Fibroblast of peridontal ligament (primary cell): Measurements from ENCODE around the gene ATP7A.
"Not testable (repeated sequence)": the region's sequence is repeated elsewhere in the genome, so short reads cannot be mapped to it uniquely, and the experiment has no call there.

Experiments used
- DNase-seq: peaks from one replicate; pipeline ENCODE4 v3.0.0-alpha.2; 2010; ENCODE audit errors: extremely low read depth

The ATP7A gene

DNA sequence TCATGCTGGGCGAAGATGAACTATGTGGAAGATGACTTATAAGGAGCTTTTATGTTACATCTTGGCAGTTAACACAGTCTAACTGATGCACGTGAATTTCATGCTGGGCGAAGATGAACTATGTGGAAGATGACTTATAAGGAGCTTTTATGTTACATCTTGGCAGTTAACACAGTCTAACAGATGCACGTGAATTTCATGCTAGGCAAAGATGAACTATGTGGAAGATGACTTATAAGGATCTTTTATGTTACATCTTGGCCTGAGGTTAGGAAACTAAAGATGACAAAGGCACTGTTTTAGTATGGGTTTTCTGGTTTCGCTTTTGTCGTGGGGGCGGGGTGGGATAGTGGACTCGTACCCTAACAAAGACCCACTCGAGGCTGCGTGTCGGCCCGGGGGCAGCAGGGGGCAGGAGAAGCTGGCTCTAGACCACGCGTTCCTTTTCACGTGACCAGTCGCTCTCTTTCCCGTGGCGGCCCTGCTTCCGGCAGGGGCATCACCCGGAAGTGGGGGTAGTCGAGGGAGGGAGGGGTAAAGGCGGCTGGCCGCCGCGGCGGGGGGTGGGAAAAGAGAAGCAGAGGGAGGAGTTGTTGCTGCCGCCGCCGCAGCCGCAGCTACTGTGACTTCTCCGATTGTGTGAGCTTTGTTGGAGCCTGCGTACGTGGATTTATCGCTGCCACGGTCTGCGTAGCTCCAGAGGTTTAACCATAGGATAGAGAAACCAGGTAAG, at the start of gene ATP7A:
Gene ATP7A (plus strand): TSS at position 586 of the 733 bp plus-strand sequence. CDS start 60,949 bp downstream, outside the sequence.
- DNase-seq, result peak; percentile 84

DNA sequence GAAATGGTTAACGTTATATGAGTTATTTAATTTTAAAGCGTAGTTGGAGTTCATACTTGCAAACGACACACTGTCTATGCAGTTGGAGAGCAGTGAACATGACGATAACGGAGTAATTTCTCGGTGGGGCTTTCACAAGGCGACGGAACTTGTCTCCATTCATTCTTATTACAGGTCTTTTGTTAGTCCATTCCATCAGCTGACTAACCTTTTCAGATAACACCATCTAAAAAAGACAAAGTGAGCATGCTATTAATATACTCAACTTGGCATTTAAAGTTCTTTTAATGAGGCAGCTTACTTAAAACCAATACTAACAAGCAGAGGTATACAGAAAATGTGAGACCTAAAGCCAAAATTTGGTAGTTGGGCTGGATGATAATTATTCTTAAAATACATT, 35.1 kb upstream of the ATP7A start:
- DNase-seq, result no peak

DNA sequence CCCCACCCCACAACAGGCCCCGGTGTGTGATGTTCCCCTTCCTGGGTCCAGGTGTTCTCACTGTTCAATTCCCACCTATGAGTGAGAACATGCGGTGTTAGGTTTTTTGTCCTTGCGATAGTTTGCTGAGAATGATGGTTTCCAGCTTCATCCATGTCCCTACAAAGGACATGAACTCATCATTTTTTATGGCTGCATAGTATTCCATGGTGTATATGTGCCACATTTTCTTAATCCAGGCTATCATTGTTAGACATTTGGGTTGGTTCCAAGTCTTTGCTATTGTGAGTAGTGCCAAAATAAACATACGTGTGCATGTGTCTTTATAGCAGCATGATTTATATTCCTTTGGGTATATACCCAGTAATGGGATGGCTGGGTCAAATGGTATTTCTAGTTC, 29.1 kb upstream of the ATP7A start:
- DNase-seq, result not testable (repeated sequence)

DNA sequence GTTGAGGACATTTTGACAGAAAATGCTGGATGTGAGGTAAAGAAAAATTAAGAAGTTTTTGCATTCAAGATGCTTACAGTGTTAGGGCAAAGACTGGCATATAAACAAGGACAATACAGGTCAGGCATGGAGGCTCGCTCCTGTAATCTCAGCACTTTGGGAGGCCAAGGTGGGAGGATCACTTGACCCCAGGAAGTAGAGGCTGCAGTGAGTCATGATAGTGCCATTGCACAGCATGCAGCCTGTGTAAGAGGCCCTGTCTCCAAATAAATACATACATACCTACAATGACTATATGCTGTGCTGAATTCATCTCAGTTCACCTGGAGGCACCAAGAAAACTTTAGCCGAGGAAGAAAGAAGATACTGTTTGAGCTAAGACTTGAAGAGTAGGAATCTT, 17.6 kb upstream of the ATP7A start:
- no peak for DNase-seq

DNA sequence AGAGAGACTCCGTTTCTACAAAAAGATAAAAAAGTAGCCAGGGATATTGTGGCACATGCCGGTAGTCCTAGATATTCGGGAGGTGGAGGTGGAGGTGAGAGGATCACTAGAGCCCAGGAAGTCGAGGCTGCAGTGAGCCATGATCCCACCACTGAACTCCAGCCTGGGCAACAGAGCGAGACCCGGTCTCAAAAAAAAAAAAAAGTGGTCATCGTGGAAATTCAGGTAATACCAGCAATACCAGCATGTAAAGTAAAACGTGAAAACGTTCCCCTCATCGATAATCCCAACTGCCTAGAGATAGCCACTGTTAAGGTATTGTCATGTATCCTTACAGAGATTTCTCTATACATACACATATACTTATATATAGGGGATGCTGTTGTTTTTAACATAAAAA, 16.8 kb upstream of the ATP7A start:
- no peak for DNase-seq

DNA sequence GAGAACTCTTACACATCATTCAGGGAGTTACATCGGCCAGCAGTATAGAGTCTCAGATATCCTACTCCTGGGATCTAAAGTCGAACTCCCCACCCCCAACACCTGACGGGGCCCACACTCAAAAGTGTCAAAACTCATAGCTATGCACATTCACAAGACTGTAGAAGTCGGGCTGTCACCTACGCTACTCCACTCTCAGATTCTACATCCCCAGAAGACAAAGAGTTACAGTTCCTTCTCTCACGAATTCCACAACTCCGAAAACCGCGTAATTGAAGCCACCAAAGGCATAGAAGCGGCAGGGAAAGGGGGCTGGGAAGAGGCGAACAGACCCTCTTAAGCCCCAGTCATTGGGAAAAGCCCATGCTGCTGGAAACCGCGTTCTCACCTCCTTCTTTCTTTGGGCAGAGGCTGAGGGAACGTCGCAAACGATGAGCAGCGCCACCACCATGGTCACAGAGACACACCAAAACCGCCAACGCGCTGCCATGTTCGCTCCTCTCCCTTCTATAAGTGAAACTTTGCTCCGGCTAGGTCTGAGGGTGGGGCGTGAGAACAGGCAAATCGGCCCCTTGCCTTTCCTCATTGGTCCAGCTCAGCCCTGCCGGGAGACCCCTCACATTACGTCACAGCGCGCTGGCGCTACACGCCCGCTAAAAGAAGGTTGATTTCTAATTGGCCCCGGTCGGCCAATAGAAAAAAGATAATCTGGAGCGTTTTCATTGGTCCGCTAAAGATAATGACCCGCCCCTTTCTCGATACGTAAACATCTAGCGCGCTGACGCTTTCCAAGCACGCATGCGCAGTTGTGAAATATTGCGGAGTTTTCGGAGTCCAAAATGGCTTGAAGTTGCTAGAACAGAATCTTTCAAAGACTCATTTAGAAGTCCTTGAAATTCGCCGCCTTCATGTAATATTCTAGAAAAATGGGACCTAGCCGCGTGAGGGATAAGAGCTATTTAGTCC, 15.3 kb upstream of the ATP7A start, which contains the start of gene MAGT1:
Gene MAGT1 (minus strand): TSS at position 515 of the 966 bp plus-strand sequence. CDS start 25 bp downstream, at position 490.
- peak; percentile 98 for DNase-seq

DNA sequence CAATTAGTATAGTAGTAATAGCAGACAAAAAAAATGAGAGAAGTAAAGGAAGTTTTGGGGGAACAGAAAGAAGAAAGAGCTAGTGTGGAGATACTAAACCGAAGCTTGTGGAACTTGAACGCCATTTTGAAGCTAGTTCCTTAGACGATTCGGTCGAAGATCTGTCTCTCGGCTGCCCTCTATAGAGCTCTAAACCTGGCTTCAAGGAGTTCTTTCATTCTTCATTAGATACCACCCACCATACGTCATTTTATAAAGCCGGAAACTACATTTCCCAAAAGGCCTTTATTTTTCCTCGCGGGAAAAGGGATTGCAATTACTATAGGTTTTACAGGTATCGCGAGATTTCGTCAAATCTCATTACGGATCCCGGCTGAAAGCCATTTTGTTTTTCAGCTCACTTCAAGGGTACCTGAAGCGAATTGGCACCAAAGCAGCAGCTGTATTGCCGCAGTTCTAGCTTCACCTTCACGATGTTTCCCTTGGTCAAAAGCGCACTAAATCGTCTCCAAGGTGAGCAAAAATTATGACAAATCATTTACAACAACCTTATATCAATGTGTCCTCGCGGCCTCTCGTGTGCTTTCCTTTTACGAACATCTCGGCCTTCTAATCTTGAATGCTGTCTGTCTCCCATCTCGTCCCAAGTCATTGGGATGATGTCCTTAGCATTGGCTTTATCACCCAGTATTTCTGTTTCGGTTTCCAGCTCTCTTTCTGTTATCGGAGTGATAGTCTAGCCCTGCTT, 11.2 kb upstream of the ATP7A start, which contains the start of gene COX7B:
Gene COX7B (plus strand): TSS at position 388 of the 748 bp plus-strand sequence. CDS start 86 bp downstream, at position 474.
- peak; percentile 98 for DNase-seq

DNA sequence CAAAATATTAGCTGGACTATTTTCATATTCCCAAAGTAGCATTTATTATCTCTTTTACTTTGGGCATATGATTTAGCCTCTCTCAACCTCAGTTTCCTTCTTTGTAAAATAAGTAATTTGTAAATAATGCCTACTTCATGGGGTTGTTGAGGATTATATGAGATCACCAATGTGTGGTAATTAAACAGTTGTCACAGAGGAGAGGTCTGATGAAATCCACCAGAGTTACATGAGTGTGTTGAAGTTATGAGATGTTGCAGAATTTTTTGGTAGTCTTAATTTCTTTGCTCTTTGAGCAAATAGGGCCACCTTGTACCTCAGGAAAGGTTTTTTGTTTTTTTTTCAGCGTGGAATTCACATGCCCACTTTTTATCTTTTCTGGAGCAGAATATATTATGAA, 9.8 kb upstream of the ATP7A start:
- no peak for DNase-seq

DNA sequence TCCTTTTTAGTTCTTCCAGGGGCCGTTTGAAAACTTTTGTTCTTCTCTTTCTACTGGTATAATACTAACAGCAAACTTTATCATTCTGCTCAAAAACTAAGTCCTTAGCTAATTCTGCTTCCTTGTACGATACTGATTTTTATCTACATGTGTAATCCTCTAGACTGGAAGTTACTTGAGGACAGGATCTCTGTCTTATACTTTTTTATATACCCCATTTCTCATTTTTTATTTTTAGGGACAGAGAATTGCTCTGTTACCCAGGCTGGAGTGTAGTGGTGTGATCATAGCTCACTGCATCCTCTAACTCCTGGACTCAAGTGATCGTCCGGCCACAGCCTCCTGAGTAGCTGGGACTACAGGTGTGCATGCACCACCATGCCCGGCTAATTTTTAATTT, 9.0 kb upstream of the ATP7A start:
- no peak for DNase-seq

DNA sequence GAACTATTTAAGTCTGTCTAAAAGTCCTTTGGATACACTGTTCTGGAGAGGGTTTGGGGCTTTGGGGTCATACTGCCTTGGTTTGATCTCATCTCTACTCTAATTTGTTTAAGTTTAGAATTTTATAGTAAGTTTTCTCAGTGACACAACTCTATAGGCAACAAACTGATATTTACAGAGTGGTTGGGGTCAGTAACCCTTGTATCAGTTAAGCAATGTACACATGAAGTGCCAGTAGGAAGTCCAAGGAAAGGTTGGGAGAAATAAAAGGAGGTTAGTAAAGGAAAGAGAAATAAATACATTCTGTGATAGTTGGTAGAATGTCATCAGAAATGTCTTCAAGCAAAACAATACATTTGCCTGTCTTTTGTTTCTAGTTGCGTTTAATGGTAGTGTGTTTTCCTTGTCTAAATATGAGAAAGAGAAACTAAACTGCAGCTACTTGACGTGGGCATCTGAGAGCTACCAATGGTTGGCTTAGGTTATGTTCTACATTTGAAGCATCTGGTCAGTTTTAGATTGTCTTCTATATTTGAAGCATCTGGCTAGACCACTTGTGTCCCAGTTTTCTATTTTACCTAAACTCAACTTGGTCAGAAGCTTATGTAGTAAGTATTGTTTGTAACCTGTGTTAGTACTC, 6.9 kb downstream of the ATP7A start:
- DNase-seq, result no peak

DNA sequence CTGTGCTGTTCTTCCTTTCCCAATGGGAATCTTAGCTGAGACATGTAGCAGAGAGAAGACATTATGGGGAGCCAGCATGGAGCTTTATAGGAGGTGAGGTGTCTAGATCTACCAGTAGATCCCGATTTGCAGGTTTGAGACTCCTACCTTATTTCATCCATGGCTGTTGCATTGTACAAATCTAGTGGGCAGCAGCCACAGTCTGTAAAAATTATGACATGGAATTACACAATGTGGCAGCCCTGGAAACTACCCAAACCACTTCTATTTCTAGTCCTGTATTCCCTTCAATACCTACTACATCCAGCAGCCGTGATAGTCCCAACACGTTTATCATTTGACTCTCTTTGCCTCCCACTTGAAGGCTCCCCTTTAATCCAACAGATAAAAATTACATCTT, 8.1 kb downstream of the ATP7A start:
- DNase-seq, result peak; percentile 48

DNA sequence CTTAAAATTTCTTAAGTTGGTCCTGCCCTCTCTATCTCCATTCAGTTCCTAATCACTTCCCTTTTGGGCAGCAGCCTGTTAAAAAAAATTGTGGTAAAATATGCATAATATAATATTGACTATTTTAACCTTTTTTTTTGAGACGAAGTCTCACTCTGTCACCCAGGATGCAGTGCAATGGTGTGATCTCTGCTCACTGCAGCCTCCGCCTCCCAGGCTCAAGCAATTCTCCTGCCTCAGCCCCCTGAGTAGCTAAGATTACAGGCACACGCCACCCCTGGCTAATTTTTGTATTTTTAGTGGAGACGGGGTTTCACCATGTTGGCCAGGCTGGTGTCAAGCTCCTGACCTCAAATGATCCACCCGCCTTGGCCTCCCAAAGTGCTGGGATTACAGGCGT, 8.9 kb downstream of the ATP7A start:
- DNase-seq, result not testable (repeated sequence)

DNA sequence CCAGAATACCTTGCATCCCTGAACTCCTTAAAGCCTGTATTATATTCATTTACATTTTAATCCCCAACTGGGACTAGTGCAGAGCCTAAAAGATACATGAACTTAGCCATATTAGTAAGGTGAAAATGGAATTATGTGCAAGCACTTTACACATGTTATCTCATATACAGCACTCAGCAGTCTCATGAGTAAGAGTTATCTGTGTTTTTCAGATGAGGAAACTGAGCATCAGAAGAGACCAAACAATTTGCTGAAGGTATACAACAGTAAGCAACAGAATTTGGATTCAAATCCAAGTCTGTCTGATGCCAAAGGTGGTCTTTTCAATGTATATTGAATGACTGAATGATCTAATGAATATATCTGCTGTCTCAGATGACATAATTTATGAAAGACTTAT, 12.3 kb downstream of the ATP7A start:
- DNase-seq, result no peak

DNA sequence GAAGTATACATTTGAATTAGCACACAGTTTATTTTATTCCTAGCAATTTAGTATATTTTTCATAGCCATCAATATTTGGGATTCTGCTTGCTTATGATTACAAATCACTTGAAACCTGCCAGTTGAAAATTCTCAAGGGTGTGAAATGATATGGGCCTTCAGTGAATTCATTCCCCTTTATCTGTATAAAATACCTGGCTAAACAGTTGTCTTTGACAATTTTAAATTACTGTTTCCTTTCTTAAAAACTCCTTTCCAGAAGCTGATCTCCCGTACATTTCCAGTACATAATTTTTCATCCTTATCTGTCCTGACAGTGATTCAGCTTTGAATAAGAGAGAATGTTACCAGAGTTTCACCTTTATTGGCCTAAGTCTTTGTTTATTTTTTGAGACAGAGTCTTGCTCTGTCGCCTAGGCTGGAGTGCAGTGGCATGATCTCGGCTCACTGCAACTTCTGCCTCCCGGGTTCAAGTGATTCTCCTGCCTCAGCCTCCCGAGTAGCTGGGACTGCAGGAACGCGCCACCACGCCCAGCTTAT, 13.9 kb downstream of the ATP7A start:
- no peak for DNase-seq

DNA sequence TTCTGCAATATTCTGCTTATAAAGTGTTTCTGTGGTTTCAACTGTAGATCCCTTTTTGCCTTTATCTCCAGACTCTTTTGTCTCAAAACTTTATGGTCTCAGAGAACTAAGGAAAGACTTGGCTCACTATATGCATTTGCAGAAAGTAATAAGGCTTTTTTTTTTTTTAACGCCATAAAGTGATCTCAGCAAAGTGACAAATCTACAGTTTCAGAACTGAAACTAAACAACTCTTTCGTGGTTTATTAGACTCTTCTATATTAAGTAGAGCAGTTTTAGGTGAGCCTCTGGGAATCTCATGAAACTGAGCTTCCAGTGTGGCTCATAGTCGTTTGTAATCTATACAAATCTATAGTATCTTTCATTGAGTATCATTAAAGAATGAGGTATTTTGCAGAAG, 15.3 kb downstream of the ATP7A start:
- no peak for DNase-seq

DNA sequence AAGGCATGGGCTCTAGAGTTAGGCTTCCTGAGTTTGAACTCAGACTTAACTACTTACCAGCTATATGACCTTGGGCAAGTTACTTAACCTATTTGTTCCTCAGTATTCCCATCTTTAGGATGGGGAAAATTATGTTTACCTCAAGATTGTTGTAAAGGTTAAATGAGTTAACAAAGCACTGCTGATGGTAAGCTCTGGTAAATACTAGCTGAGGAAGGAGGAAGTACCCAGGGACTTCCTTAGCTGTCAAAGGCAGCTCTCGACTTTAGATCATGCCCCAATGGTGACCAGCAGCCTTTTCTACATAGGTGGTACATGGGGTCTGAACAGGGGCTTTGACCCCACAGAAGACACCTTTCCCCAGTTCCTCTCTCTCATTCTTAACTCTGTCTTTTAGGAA, 20.1 kb downstream of the ATP7A start:
- DNase-seq, result no peak

DNA sequence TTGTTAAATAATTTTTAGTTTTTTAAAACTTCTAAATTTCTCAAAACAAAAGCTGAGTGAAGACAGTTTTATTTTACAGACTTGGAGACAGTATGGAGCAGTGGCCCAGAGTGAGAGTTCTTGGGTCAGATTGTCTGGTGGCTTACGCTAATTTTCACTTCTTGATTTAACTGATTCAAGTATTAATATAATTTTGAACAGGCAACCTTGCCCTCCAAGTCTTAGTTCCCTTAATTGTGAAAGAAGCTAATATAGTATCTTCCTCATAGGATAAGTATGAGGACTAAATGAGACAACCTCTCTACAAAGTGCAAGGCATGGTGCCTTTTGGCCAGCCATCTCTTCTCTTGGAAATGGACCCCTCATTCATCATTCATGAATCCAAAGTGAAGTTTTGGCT, 25.4 kb downstream of the ATP7A start:
- DNase-seq, result no peak

DNA sequence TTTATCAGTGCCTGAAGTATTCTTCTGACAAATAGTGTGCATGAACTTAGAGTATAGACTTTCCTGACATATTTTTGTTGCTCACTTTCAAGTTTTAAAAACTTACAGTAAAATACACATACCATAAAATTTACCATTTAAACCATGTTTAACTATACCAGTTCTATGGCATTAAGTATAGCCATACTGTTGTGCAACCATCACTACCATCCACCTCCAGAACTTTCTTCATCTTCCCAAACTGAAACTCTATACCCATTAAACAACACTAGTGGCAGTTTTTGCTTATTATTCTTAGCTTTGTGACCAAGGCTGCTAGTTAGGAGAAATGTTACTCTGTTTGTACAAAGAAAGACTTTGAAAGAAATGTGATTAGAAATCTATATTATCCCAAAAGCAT, 25.8 kb downstream of the ATP7A start:
- peak; percentile 10 for DNase-seq

DNA sequence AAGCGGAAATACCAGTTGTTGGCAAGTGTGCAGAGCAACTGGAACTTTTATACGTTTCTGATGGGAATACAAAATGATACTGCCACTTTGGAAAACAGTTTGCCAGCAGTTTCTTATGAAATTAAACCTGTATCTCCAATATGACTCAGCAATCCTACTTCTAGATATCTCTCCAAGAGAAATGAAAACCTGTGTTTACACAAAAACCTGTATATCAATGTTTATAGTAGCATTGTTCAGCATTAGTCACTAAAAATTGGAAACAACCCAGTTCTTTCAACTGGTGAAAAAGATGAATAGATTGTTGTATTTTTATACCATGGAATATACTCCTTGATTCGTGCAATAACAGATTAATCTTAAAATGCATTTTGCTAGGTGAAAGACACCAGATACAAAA, 26.8 kb downstream of the ATP7A start:
- peak; percentile 34 for DNase-seq

DNA sequence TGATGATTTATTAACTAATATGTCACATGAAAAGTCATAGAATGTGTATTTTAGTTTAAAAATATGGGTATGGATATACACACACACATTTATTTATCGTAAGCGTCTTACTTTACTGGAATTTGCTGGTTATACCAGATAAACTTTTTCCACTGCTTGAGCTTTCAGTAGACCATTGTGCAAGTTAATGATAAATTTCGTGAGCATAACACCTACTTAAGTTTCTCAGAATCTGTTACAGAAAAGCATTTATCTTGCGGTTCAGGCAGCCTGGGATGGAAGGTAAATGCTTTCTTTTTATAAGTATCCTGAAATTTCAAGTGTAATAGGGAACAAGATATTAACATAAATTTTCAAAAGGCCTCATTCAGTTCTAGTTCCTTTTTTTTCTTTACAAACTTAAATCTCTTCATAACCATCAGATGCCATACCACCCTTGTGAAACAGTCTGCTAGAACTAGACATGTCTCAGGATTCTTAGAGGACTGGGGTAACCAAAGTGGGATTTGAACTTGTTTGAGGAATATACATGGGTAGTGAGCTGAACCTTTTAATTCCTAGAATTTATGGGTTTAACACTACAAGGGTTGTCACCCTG, 27.7 kb downstream of the ATP7A start:
- no peak for DNase-seq

DNA sequence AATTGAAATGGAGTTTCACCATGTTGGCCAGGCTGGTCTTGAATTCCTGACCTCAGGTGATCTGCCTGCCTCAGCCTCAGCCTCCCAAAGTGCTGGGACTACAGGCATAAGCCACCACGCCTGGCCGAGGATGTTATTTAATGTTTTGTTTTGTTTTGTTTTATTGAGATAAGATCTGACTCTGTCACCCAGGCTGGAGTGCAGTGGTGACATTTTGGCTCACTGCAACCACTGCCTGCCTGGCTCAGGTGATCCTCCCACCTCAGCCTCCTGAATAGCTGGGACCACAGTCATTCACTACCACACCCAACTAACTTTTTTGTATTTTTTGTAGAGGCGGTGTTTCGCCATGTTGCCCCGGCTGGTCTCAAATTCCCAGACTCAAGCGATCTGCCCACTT, 34.5 kb downstream of the ATP7A start:
- not testable (repeated sequence) for DNase-seq
